Trophoblast cell (in vitro differentiated cells and primary cell): ENCODE results near the gene TAS2R40.

Experiments used
- DNase-seq, 2 donors: peaks; one replicate each; pipeline ENCODE4 v3.0.0-alpha.2; 2016
- H2AFZ ChIP-seq: 2 replicates; pipeline ENCODE4 v1.6.1; 2013; ENCODE audit warnings: low read length, moderate library complexity, mild to moderate bottlenecking; ENCODE audit not compliant: insufficient read depth, poor library complexity
- H2AK5ac ChIP-seq: 2 replicates; pipeline ENCODE4 v1.6.1; 2013; ENCODE audit warnings: mild to moderate bottlenecking, low read length
- H2BK120ac ChIP-seq: 2 replicates; pipeline ENCODE4 v1.6.1; 2013; ENCODE audit warnings: low read length, mild to moderate bottlenecking, moderate library complexity; ENCODE audit not compliant: insufficient read depth, poor library complexity
- H2BK12ac ChIP-seq: 2 replicates; pipeline ENCODE4 v1.6.1; 2013; ENCODE audit warnings: mild to moderate bottlenecking, low read length, moderate library complexity
- H2BK5ac ChIP-seq: 2 replicates; pipeline ENCODE4 v1.6.1; 2013; ENCODE audit warnings: low read length, low read depth, moderate library complexity, mild to moderate bottlenecking; ENCODE audit not compliant: poor library complexity
- H3K14ac ChIP-seq: 2 replicates; pipeline ENCODE4 v1.6.1; 2013; ENCODE audit warnings: mild to moderate bottlenecking, low read length
- H3K18ac ChIP-seq: 2 replicates; pipeline ENCODE4 v1.6.1; 2013; ENCODE audit warnings: mild to moderate bottlenecking, low read length
- H3K23ac ChIP-seq: 2 replicates; pipeline ENCODE4 v1.6.1; 2013; ENCODE audit warnings: low read length
- H3K27ac ChIP-seq: 2 replicates; pipeline ENCODE4 v1.5.1; 2013; ENCODE audit warnings: low read depth, mild to moderate bottlenecking, inconsistent platforms, low read length, moderate library complexity
- H3K27me3 ChIP-seq: 2 replicates; pipeline ENCODE4 v1.6.1; 2013; ENCODE audit warnings: inconsistent platforms, mild to moderate bottlenecking, low read length, moderate library complexity; ENCODE audit not compliant: insufficient read depth
- H3K36me3 ChIP-seq, 2 experiments: 1 replicate in 1 of 2; 2 replicates in 1 of 2; pipeline ENCODE4 v1.6.1; 2013; ENCODE audit warnings: low read length in 2 of 2, mild to moderate bottlenecking in 2 of 2, moderate library complexity in 1 of 2; ENCODE audit not compliant: insufficient read depth in 2 of 2, control insufficient read depth in 1 of 2
- H3K4ac ChIP-seq: 2 replicates; pipeline ENCODE4 v1.6.1; 2013; ENCODE audit warnings: low read depth, mild to moderate bottlenecking, low read length, moderate library complexity
- H3K4me1 ChIP-seq, 2 experiments: 1 replicate in 1 of 2; 2 replicates in 1 of 2; pipeline ENCODE4 v1.6.1; 2013; ENCODE audit warnings: low read length in 2 of 2, mild to moderate bottlenecking in 2 of 2, moderate library complexity in 1 of 2; ENCODE audit not compliant: insufficient read depth in 2 of 2, control insufficient read depth in 1 of 2
- H3K4me2 ChIP-seq: 2 replicates; pipeline ENCODE4 v1.6.1; 2013; ENCODE audit warnings: inconsistent platforms, mild to moderate bottlenecking, low read length, moderate library complexity
- H3K4me3 ChIP-seq: 2 replicates; pipeline ENCODE4 v1.5.1; 2013; ENCODE audit warnings: mild to moderate bottlenecking, low read depth, low read length, inconsistent platforms
- H3K79me1 ChIP-seq: one replicate; pipeline ENCODE4 v1.6.1; 2013; ENCODE audit warnings: low read length
- H3K79me2 ChIP-seq: 2 replicates; pipeline ENCODE4 v1.6.1; 2013; ENCODE audit warnings: low read length, mild to moderate bottlenecking; ENCODE audit not compliant: control insufficient read depth, insufficient read depth, poor library complexity
- H3K9ac ChIP-seq: 2 replicates; pipeline ENCODE4 v1.6.1; 2013; ENCODE audit warnings: mild to moderate bottlenecking, low read length
- H3K9me3 ChIP-seq: 2 replicates; pipeline ENCODE4 v1.6.1; 2013; ENCODE audit warnings: low read depth, mild to moderate bottlenecking, control low read depth, inconsistent platforms, low read length; ENCODE audit not compliant: insufficient read depth
- H4K12ac ChIP-seq: 2 replicates; pipeline ENCODE4 v1.6.1; 2013; ENCODE audit warnings: low read depth, mild to moderate bottlenecking, low read length, moderate library complexity
- H4K8ac ChIP-seq: 2 replicates; pipeline ENCODE4 v1.6.1; 2013; ENCODE audit warnings: low read depth, mild to moderate bottlenecking, low read length, moderate library complexity
- H4K91ac ChIP-seq: one replicate; pipeline ENCODE4 v1.6.1; 2013; ENCODE audit warnings: low read depth, mild to moderate bottlenecking, low read length, moderate library complexity
- WGBS: extraction: QIAGEN DNeasy Blood & Tissue Kit; methylation state at CpG from one replicate; pipeline ENCODE4 v1.1.7; 2013; ENCODE audit warnings: missing lambda C conversion rate; ENCODE audit not compliant: insufficient read length, insufficient coverage; ENCODE audit errors: extremely low coverage; 5-methylcytosine and 5-hydroxymethylcytosine counted together

The TAS2R40 gene

GRCh38 chr7:143234533-143234875, 12.7 kb downstream of the TAS2R40 start:
- H3K23ac ChIP-seq = no peak overlapping the region
- H3K9me3 ChIP-seq = peaks cover 13% of the 10 kb centered on the region
- no peaks in the 10 kb centered on the region for H3K79me2 ChIP-seq
- no peak overlapping the region for H2AFZ ChIP-seq
- H2BK120ac ChIP-seq = no peak overlapping the region
- no peak overlapping the region for H2BK12ac ChIP-seq
- H4K12ac ChIP-seq = no peak overlapping the region
- H3K18ac ChIP-seq = no peak overlapping the region
- H4K8ac ChIP-seq = no peak overlapping the region
- no peak overlapping the region for H3K27ac ChIP-seq
- no peak overlapping the region for H4K91ac ChIP-seq
- DNase-seq = no peak
- H3K27me3 ChIP-seq = no peaks in the 10 kb centered on the region
- no peaks in the 10 kb centered on the region for H3K36me3 ChIP-seq
- no peak overlapping the region for H3K14ac ChIP-seq
- H3K4me1 ChIP-seq = peaks cover under 1% of the 10 kb centered on the region in 2 experiments
- H3K9ac ChIP-seq = no peak overlapping the region
- no CpG with 5 or more reads among the region's 3 CpGs for WGBS
- no peak overlapping the region for H3K4ac ChIP-seq
- no peak overlapping the region for H2AK5ac ChIP-seq
- no peak overlapping the region for H3K4me2 ChIP-seq
- H3K4me3 ChIP-seq = no peak overlapping the region
- H3K79me1 ChIP-seq = no peaks in the 10 kb centered on the region
- no peak overlapping the region for H2BK5ac ChIP-seq

- H3K27me3 ChIP-seq = no peaks in the 10 kb centered on the region
- no peak overlapping the region for H4K8ac ChIP-seq
- no peak overlapping the region for H4K91ac ChIP-seq
- H3K4me1 ChIP-seq = no peaks in the 10 kb centered on the region
- WGBS = no CpG with 5 or more reads among the region's 1 CpG
- no peak overlapping the region for H2BK12ac ChIP-seq
- DNase-seq = no peak
- H3K79me2 ChIP-seq = no peaks in the 10 kb centered on the region
- H3K14ac ChIP-seq = no peak overlapping the region
- no peak overlapping the region for H2AFZ ChIP-seq
- no peak overlapping the region for H3K27ac ChIP-seq
- peaks cover 12% of the 10 kb centered on the region for H3K9me3 ChIP-seq
- no peak overlapping the region for H2BK120ac ChIP-seq
- no peak overlapping the region for H3K9ac ChIP-seq
- H3K4me2 ChIP-seq = no peak overlapping the region
- no peak overlapping the region for H3K18ac ChIP-seq
- H3K23ac ChIP-seq = no peak overlapping the region
- H2AK5ac ChIP-seq = no peak overlapping the region
- no peak overlapping the region for H3K4ac ChIP-seq
- no peak overlapping the region for H2BK5ac ChIP-seq
- H4K12ac ChIP-seq = no peak overlapping the region
- H3K36me3 ChIP-seq = no peaks in the 10 kb centered on the region
- no peaks in the 10 kb centered on the region for H3K79me1 ChIP-seq
- H3K4me3 ChIP-seq = no peak overlapping the region
Measured at GRCh38 chr7:143235561-143235960, 13.7 kb downstream of the TAS2R40 start.

GRCh38 chr7:143236408-143236990, 14.7 kb downstream of the TAS2R40 start:
- WGBS = no CpG with 5 or more reads among the region's 3 CpGs
- Histone ChIP-seq H3K4ac (no peak overlapping the region), H3K79me1 (no peaks in the 10 kb centered on the region), H4K91ac (no peak overlapping the region), H4K8ac (no peak overlapping the region), H2BK120ac (no peak overlapping the region), H2BK12ac (no peak overlapping the region), H2AFZ (no peak overlapping the region), H3K4me2 (no peak overlapping the region), H3K27me3 (no peaks in the 10 kb centered on the region), H3K23ac (no peak overlapping the region), H3K9ac (no peak overlapping the region), H3K27ac (no peak overlapping the region), H3K14ac (no peak overlapping the region), H3K36me3 (no peaks in the 10 kb centered on the region), H2BK5ac (no peak overlapping the region), H3K18ac (no peak overlapping the region), H3K9me3 (peaks cover 6% of the 10 kb centered on the region), H3K79me2 (no peaks in the 10 kb centered on the region), H3K4me1 (no peaks in the 10 kb centered on the region), H4K12ac (no peak overlapping the region), H3K4me3 (no peak overlapping the region), H2AK5ac (no peak overlapping the region)
- DNase-seq = no peak

GRCh38 chr7:143237366-143237765, 15.5 kb downstream of the TAS2R40 start:
- no peaks in the 10 kb centered on the region for H3K4me1 ChIP-seq
- no peak for DNase-seq
- H4K8ac ChIP-seq = no peak overlapping the region
- no peak overlapping the region for H2BK120ac ChIP-seq
- no peak overlapping the region for H4K91ac ChIP-seq
- H3K23ac ChIP-seq = no peak overlapping the region
- no peaks in the 10 kb centered on the region for H3K79me1 ChIP-seq
- H4K12ac ChIP-seq = no peak overlapping the region
- H3K9ac ChIP-seq = no peak overlapping the region
- no peak overlapping the region for H2BK12ac ChIP-seq
- H3K27me3 ChIP-seq = no peaks in the 10 kb centered on the region
- H3K14ac ChIP-seq = no peak overlapping the region
- H3K4me2 ChIP-seq = no peak overlapping the region
- no peaks in the 10 kb centered on the region for H3K79me2 ChIP-seq
- no peaks in the 10 kb centered on the region for H3K36me3 ChIP-seq
- peaks cover 6% of the 10 kb centered on the region for H3K9me3 ChIP-seq
- H3K4me3 ChIP-seq = no peak overlapping the region
- H3K27ac ChIP-seq = no peak overlapping the region
- no peak overlapping the region for H3K4ac ChIP-seq
- H2BK5ac ChIP-seq = no peak overlapping the region
- no peak overlapping the region for H3K18ac ChIP-seq
- no peak overlapping the region for H2AFZ ChIP-seq
- H2AK5ac ChIP-seq = no peak overlapping the region
